ENCODE data around the gene NRL.

NRL gene

GRCh38 chr14:24146453-24146977 lies 31.8 kb upstream of the NRL start, which contains the start of gene PSME2:
Gene PSME2, minus strand, starts transcription at chr14:24146610. Its CDS starts 29 bp downstream, at chr14:24146581.
- peak within 1 kb of the TSS; percentile 76; the same call in 1 of the 2 replicates for H3K27ac ChIP-seq (ENCODE audit: low read length)
- H3K9me2 ChIP-seq (replicated peaks; ENCODE audit: insufficient read depth, low read length) = no peaks in the 10 kb centered on the region
- peaks cover 47% of the 10 kb centered on the region for H3K79me2 ChIP-seq (ENCODE audit: low read length)
- peak within 1 kb of the TSS; percentile 87 for H3K4me3 ChIP-seq (ENCODE audit: low read length)
- H3K4me1 ChIP-seq (ENCODE audit: low read length) = peaks cover 11% of the 10 kb centered on the region
- H3K27me3 ChIP-seq (replicated peaks; ENCODE audit: insufficient read depth, low read length) = no peaks in the 10 kb centered on the region
- TF ChIP-seq EZH2 (optimal IDR thresholded peaks at IDR 0.05; ENCODE audit: low read depth, low read length) (no peak), EZH2phosphoT487 (IDR thresholded peaks at IDR 0.05; ENCODE audit: low read length) (no peak)
- TF ChIP-seq, protein P1, sequence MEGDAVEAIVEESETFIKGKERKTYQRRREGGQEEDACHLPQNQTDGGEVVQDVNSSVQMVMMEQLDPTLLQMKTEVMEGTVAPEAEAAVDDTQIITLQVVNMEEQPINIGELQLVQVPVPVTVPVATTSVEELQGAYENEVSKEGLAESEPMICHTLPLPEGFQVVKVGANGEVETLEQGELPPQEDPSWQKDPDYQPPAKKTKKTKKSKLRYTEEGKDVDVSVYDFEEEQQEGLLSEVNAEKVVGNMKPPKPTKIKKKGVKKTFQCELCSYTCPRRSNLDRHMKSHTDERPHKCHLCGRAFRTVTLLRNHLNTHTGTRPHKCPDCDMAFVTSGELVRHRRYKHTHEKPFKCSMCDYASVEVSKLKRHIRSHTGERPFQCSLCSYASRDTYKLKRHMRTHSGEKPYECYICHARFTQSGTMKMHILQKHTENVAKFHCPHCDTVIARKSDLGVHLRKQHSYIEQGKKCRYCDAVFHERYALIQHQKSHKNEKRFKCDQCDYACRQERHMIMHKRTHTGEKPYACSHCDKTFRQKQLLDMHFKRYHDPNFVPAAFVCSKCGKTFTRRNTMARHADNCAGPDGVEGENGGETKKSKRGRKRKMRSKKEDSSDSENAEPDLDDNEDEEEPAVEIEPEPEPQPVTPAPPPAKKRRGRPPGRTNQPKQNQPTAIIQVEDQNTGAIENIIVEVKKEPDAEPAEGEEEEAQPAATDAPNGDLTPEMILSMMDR (IDR thresholded peaks at IDR 0.05; ENCODE audit: low read length) = no peak
- H3K36me3 ChIP-seq (replicated peaks; ENCODE audit: insufficient read depth, low read length) = no peaks in the 10 kb centered on the region
- DNase-seq = peak; percentile 74
- peak within 1 kb of the TSS; percentile 84 for H3K9ac ChIP-seq (ENCODE audit: low read length)
- H3K9me3 ChIP-seq (replicated peaks; ENCODE audit: insufficient read depth, low read length) = no peaks in the 10 kb centered on the region
- peak within 1 kb of the TSS; percentile 65 for H2AFZ ChIP-seq (ENCODE audit: low read length)
- peak within 1 kb of the TSS; percentile 81 for H3K4me2 ChIP-seq (ENCODE audit: low read depth, low read length)
- H3F3A ChIP-seq (ENCODE audit: insufficient read depth, low read length) = peaks cover 10% of the 10 kb centered on the region
- no peaks in the 10 kb centered on the region for H4K20me1 ChIP-seq (ENCODE audit: insufficient read depth, low read length)

DNA sequence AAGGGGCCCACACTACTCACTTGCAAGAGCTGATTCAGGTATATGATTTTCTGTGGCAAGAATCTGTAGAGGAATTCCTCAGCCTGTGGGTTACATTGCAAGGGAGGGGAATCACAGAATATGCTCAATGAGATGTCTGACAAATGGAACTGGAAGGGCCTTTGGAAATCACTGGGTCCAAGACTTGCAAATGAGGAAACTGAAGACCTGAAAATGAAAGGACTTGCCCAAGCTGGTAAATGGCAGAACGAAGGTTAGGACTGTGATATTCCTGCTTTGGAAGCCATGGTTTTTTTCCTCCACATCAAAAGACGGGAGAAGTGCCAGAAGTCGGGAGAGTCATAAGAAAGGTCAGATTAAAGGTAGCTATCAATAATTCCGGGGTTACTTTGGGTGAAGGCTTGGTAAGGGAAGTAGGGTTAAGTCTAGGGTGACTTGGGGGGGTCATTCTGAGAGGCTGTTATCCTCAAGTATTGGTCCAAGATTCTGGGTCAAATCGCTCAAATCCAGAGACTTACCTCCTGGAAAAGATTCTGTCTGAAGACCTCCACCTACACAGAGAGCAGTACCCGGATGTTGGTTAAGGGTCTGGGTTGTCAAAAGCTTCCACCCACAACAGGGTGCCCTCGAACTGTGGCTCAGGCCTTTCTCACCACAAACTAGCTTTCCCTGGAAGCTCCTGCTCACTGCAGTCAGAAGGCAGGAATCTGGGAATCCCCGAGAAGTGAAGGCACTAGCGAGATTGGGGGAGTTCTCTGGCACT lies 31.1 kb upstream of the NRL start:
- Histone ChIP-seq H3K4me2 (ENCODE audit: low read depth, low read length) (peak overlapping the region; percentile 81), H3K4me3 (ENCODE audit: low read length) (peak overlapping the region; percentile 87), H3K9me2 (replicated peaks; ENCODE audit: insufficient read depth, low read length) (no peaks in the 10 kb centered on the region), H3K27me3 (replicated peaks; ENCODE audit: insufficient read depth, low read length) (no peaks in the 10 kb centered on the region), H2AFZ (ENCODE audit: low read length) (no peak overlapping the region), H3K36me3 (replicated peaks; ENCODE audit: insufficient read depth, low read length) (no peaks in the 10 kb centered on the region), H3K27ac (ENCODE audit: low read length) (peak overlapping the region; percentile 63; the same call in 1 of the 2 replicates), H3F3A (ENCODE audit: insufficient read depth, low read length) (peaks cover 10% of the 10 kb centered on the region), H3K79me2 (ENCODE audit: low read length) (peaks cover 47% of the 10 kb centered on the region), H3K9ac (ENCODE audit: low read length) (peak overlapping the region; percentile 84), H3K9me3 (replicated peaks; ENCODE audit: insufficient read depth, low read length) (no peaks in the 10 kb centered on the region), H4K20me1 (ENCODE audit: insufficient read depth, low read length) (no peaks in the 10 kb centered on the region), H3K4me1 (ENCODE audit: low read length) (peaks cover 11% of the 10 kb centered on the region)
- DNase-seq = no peak
- TF ChIP-seq, protein P1 (IDR thresholded peaks at IDR 0.05; ENCODE audit: low read length) = no peak
- no peak for TF ChIP-seq EZH2phosphoT487 (IDR thresholded peaks at IDR 0.05; ENCODE audit: low read length)
- no peak for TF ChIP-seq EZH2 (optimal IDR thresholded peaks at IDR 0.05; ENCODE audit: low read depth, low read length)

DNA sequence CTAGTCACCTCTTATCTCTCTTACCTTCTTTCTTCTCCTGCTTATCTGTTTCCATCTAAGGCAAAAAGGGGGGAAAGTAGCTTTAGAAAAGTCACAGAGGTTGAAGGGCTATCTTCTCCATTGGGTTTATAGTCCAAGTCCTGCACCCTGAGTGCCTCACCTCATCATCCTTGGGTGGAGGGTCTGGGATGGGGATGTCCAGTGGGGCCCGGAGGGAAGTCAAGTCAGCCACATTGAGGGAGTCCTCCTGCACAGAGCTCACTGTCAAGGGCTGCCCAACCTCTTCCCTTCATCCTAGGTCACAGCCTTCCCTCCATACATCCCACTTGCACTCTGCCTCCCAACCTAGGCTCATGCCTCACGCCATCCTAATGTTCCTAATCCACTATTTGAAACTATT lies 30.5 kb upstream of the NRL start:
- H3K9me2 ChIP-seq (replicated peaks; ENCODE audit: insufficient read depth, low read length) = no peaks in the 10 kb centered on the region
- TF ChIP-seq EZH2 (optimal IDR thresholded peaks at IDR 0.05; ENCODE audit: low read depth, low read length) = no peak
- TF ChIP-seq, protein P1 (IDR thresholded peaks at IDR 0.05; ENCODE audit: low read length) = no peak
- TF ChIP-seq EZH2phosphoT487 (IDR thresholded peaks at IDR 0.05; ENCODE audit: low read length) = no peak
- no peak overlapping the region for H2AFZ ChIP-seq (ENCODE audit: low read length)
- H3K27ac ChIP-seq (ENCODE audit: low read length) = no peak overlapping the region
- no peak for DNase-seq
- no peaks in the 10 kb centered on the region for H3K9me3 ChIP-seq (replicated peaks; ENCODE audit: insufficient read depth, low read length)
- peak overlapping the region; percentile 81 for H3K4me2 ChIP-seq (ENCODE audit: low read depth, low read length)
- peaks cover 11% of the 10 kb centered on the region for H3K4me1 ChIP-seq (ENCODE audit: low read length)
- peaks cover 52% of the 10 kb centered on the region for H3K79me2 ChIP-seq (ENCODE audit: low read length)
- no peaks in the 10 kb centered on the region for H3K36me3 ChIP-seq (replicated peaks; ENCODE audit: insufficient read depth, low read length)
- no peaks in the 10 kb centered on the region for H4K20me1 ChIP-seq (ENCODE audit: insufficient read depth, low read length)
- no peaks in the 10 kb centered on the region for H3K27me3 ChIP-seq (replicated peaks; ENCODE audit: insufficient read depth, low read length)
- peak overlapping the region; percentile 87 for H3K4me3 ChIP-seq (ENCODE audit: low read length)
- H3K9ac ChIP-seq (ENCODE audit: low read length) = peak overlapping the region; percentile 84; the same call in 1 of the 2 replicates
- peaks cover 10% of the 10 kb centered on the region for H3F3A ChIP-seq (ENCODE audit: insufficient read depth, low read length)

All from MM.1S (cell line).